Hepatic stellate cell (primary cell): Measurements from ENCODE around the gene GRIP1.

Experiments used
- DNase-seq: peaks from one replicate; pipeline ENCODE4 v3.0.0; 2011; ENCODE audit warnings: low spot score

Gene GRIP1

GRCh38 chr12:66692170-66692569 lies 13.3 kb upstream of the GRIP1 start:
- no peak for DNase-seq

GRCh38 chr12:66688846-66689439 lies 10.1 kb upstream of the GRIP1 start:
- DNase-seq, result peak; percentile 7

DNA sequence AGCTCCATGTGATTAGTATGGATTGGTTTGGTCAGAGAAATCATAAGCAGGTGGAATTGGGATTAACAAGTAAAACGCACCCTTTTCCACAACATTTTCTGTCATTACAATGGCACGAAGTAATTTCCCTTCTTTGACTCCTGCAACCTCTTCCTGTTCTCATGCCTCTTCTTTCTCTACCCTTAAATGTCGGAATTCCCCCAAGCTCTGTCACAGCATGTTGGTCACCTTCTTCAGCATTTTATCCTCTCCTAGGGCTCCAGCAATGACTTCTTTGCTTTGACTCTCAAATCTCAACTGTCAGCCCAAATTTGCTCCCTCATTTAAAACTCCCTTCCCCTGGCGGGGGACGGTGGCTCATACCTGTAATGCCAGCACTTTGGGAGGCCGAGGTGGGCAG lies 5.3 kb upstream of the GRIP1 start:
- DNase-seq, result no peak

- no peak for DNase-seq
Measured at GRCh38 chr12:66683822-66684221, 4.9 kb upstream of the GRIP1 start.

DNA sequence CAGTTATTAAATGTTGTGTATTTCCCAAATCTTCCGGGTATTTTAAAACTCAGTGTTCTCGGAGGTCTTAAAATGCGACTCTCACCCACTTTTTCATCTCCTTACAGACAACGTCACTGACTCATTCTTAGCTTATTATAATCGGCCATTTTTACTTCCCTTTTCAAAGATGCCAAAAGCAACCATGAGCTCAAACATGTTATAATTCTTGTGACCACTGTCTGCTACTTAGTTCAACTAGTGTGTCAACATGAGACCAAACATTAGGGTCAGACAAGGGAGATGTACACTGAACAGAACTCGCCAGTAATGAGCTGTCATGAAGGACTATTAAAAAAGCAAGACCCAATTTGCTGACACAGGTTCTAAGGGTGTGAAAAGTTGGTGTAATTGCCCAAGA lies 4.2 kb upstream of the GRIP1 start:
- DNase-seq, result no peak

GRCh38 chr12:66679461-66680084 lies 697 bp upstream of the GRIP1 start:
- DNase-seq, result no peak

DNA sequence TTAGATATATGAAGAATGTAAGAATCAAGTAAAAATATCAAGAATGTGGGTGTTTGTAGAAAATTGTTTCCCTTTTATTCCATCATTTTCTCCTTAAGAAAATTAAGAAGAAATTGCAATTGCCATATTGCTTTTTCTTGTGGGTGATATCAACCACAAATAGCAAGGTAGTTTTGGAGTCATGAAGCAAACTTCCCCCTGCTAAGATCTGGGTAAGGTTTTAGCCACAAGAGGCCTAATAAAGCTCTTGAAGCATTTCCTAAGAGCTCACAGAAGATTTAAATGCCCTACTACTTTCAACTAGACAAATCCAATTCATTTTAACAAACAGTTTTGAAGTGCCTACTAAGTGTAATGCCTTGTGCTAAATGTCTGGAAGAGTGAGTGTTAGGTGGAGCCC lies 2.6 kb downstream of the GRIP1 start:
- DNase-seq, result no peak

DNA sequence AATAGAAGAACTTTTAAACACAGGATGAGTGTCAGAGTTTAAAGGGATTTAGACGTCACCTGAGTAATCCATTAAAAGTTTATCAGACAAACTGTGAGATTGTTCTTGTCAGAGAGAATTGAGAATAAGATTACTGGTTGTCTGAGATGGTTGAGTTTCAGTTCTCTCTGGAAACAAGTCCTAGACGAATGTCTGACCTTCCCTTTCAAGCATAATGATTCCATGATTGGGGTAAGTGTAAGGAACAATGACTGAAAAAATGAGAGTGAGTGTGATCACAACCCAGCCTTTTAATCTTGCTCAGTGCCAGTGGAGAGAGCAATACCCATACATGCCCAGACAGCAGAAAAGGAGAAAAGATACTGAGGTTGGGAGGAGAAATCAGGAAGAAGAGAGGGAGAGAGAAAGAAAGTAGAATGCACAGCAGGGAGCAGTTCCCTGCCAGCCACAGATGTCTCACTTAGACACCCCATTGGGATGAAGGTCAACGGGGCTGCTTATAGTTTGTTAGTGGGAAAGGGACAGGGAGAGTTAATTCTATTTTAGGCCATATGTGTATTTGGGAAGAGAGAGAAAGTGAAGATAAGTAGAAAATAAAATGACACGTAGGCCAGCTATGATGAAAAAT lies 4.3 kb downstream of the GRIP1 start:
- DNase-seq, result no peak

- DNase-seq, result no peak
Measured at GRCh38 chr12:66669541-66669940, 9.3 kb downstream of the GRIP1 start.

GRCh38 chr12:66668311-66668710 lies 10.6 kb downstream of the GRIP1 start:
- DNase-seq, result no peak

GRCh38 chr12:66667906-66668305 lies 11.0 kb downstream of the GRIP1 start:
- DNase-seq, result no peak

GRCh38 chr12:66666481-66666880 lies 12.4 kb downstream of the GRIP1 start:
- no peak for DNase-seq

- DNase-seq, result no peak
Measured at GRCh38 chr12:66665435-66665985, 13.4 kb downstream of the GRIP1 start.

- DNase-seq, result no peak
Measured at GRCh38 chr12:66664076-66664475, 14.8 kb downstream of the GRIP1 start.

DNA sequence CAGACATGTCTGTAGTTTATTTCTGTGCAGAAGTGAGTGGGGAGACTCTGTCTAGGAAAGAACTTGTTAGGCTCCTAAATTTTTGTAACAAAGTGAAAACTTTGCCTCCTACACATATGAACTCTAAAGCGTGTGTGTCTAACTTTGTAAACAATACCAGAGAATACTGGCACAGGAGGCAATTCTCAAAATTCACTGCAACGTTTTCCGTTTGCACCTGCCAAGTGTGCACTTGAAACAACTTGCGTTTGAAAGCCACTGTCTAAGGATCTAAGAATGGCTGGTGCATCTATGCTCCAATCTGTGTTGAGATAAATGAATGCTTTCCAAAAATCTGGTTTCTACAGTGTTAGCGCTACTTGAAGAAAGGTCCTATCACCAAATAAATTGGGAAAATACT lies 15.3 kb downstream of the GRIP1 start:
- DNase-seq, result no peak

- DNase-seq, result peak; percentile 2
Measured at GRCh38 chr12:66662729-66663128, 16.1 kb downstream of the GRIP1 start.

DNA sequence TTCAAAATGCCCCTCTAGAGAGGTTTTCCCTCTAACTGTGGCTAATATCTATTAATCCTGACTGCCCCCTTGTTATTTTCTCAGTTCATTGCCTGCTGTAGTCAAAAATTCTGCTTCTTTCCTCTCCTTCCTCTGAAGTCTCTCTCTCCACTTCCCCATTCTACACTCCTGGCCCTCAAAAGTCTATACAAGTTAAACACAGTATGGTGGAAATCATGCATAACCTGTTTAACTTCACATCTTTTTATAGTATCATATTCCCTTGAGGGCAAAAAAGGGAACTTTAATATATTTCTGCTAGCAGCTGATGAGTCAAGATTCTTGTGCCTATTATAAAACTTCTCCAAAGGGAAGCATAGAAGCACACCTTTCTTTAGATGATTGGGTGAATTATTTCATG lies 16.7 kb downstream of the GRIP1 start:
- DNase-seq, result no peak

DNA sequence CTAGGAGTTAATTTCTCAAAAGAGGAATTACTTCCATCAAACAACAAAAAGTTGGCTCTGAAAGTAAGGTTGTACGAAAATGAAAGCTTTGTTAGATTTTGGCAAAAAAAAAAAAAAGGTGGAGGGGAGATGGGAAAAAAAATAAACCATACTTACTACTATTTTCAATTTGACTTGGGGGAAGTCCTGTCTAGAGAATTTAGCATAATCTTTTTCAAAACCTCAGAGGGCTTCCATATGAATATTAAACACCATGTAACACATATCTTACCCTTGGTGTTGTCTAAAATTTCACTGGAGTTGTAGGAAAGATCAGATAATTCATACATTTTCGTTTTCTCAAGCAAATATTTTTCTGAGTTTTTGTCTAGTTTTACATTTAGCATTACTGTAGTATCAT lies 17.5 kb downstream of the GRIP1 start:
- DNase-seq, result no peak

DNA sequence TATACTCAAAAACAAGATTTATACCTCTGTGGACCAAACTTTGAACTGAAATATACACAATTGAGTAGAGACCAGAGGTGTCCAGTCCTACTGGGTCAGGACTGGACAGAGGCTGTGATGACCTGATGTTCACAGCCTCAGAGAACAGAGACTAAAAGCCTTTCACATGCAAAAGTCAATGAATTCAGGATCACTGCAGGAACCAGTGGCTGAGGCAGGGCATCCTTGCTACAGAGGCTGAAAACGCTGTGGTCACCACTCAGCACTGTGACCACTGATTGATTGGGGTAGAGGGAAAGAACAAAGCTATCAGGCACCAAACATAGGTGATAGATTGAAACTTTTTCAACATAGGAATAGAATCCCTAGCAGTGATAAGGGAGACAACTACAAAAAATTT lies 25.1 kb downstream of the GRIP1 start:
- DNase-seq, result no peak

- no peak for DNase-seq
Measured at GRCh38 chr12:66648033-66648735, 30.7 kb downstream of the GRIP1 start.

GRCh38 chr12:66647034-66647691 lies 31.7 kb downstream of the GRIP1 start:
- peak; percentile 37 for DNase-seq

GRCh38 chr12:66644151-66644550 lies 34.7 kb downstream of the GRIP1 start:
- DNase-seq, result no peak
